GM18511 (cell line): ENCODE results near the gene RAMP2.

Experiments used
- ATAC-seq: cut with Tn5 transposase; IDR thresholded peaks from one replicate; pipeline ENCODE4 v1.9.1; 2021; ENCODE audit warnings: mild to moderate bottlenecking, moderate library complexity; ENCODE audit not compliant: unreplicated experiment

RAMP2 gene

DNA sequence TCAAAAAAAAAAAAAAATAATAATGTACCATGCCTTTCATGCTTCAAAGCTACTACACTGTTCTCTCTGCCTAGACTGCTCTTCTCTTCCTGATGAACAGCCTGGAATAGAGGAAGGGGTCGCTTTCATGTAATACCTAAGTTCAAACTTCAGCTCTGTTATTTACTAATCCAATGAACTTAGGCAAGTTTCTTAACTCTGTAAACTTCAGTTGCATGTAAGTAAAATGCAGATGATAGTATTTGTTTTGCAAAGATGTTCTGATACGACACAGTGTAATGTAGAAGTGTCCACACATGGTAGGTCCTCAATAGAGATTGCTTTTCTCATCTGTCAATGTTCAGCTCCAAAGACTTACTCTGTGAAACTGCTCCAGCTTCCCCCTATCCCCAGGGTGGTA, 30.9 kb downstream of the RAMP2 start:
- ATAC-seq = no peak

GRCh38 chr17:42792545-42792944, 31.5 kb downstream of the RAMP2 start:
- no peak for ATAC-seq

- ATAC-seq = no peak
These were observed 34.0 kb downstream of the RAMP2 start for GRCh38 chr17:42795061-42795460.

DNA sequence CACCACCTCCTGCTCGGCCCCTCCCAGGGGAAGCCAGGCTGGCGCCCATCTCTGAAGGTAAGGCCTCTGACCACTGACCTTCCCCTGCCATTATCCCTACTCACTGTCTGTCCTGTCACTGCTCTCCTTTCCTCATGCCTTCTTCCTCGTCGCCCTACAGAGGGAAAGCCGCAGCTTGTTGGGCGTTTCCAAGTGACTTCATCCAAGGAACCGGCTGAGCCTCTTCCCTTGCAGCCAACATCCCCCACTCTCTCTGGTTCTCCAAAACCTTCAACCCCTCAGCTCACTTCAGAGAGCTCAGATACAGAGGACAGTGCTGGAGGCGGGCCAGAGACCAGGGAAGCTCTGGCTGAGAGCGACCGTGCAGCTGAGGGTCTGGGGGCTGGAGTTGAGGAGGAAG, 34.4 kb downstream of the RAMP2 start:
- ATAC-seq = no peak

- ATAC-seq = no peak
These were observed 35.2 kb downstream of the RAMP2 start for GRCh38 chr17:42796066-42796758.

GRCh38 chr17:42797067-42798007, 36.3 kb downstream of the RAMP2 start:
- no peak for ATAC-seq

GRCh38 chr17:42798011-42798382, 37.0 kb downstream of the RAMP2 start:
- ATAC-seq = no peak

DNA sequence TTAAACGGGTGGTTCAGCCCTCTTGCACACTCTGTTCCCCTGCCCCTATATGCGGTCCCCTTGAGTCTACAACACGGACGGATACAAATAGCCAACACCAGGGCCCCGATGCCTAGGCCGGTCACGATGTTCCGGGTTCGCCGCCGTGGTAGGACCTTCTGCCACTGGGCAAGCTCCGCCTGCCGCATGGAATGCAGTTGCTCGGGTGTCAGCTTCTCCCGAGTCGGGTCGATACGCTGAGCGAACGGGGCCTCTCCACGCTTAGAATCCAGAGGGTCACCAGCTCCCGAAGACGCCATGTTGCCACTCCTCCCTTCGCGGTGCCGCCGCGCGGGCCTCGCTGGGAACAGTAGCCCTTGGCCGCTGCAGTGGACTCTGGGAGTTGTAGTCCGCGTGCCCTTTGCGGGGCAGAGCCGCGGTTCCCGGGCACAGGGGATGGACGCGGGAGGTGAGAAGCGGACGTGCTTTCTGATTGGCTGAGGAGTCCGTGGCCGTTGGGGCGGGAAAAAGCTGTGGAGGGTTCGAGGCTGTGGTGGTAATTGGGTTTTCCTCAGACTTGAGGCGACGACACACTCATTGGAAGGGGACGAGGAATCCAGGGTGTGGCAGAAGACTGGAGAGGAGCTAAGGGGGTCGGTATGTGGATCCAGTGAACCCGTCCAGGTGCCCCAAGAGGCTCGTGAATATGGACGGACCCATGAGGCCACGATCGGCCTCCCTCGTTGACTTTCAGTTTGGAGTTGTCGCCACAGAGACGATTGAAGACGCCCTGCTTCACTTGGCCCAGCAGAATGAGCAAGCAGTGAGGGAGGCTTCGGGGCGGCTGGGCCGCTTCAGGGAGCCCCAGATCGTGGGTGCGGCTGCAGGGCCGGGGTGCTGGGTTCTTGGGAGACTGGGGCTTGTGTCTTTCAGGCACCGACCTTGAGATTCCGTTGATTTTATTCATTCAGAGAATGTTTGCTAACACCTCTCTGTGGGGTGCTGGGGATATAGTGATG, 37.7 kb downstream of the RAMP2 start, which contains the start of the genes CNTD1 and COA3:
Gene CNTD1 (plus strand): TSS at position 479 of the 998 bp plus-strand sequence. CDS start 207 bp downstream, at position 686.
Gene COA3 (minus strand): TSS at position 322 of the 998 bp plus-strand sequence. CDS start 23 bp downstream, at position 299.
- ATAC-seq = peak; percentile 81

DNA sequence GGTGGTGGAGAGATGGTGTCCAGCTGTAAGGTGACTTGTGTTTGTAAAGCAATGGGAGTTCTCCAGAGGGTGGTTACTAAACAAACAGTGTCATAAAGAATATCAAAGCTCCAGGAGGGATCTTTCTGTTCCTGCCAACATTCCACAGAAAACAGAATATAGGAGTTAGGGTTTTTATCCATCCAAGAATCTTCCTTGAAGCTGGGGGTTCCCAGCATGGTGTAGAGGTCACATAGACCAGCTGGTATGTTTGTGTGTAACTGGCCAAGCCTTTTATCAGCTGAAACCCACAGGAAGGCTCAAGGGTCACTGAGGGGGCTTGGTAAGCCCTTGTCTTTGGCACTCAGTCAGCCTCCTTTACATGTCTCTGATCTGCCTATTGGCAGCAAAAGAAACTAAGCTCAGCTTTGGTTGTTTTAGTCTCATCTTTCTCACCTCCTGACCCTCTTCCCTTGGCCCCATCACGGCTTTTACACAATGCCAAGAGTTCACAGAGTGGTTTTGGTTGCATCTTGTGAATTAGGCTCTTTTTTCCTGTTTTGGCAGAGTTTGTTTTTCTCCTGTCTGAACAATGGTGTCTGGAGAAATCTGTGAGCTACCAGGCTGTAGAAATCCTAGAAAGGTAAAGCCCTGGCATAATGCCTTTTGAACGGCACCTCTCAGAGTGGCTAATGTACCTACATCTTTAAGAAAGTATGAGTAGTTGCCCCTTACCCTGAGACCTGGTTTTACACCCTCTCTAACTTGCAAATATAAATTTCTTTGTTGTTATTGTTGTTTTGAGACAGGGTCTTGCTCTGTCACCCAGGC, 42.3 kb downstream of the RAMP2 start:
- no peak for ATAC-seq

- ATAC-seq = no peak
These were observed 43.9 kb downstream of the RAMP2 start for GRCh38 chr17:42804918-42805367.

DNA sequence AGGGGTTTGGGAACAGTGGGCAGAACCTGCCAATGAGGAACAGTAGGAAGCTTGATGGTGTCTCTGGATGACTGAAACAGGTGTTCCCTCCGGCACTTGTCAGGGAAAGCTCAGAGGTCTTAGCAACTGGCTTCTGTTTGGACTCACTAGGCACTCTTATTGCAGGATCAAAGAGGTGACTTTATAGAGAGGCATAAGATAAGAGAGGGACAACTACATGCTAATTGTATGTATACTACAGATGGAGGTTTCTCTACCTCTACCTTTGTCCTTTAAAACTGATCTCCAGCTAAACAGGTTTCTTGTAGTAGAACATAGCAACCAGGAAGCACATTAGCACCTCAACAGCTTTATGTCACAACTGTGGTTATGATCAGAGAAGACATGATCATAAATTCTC, 45.2 kb downstream of the RAMP2 start:
- no peak for ATAC-seq

DNA sequence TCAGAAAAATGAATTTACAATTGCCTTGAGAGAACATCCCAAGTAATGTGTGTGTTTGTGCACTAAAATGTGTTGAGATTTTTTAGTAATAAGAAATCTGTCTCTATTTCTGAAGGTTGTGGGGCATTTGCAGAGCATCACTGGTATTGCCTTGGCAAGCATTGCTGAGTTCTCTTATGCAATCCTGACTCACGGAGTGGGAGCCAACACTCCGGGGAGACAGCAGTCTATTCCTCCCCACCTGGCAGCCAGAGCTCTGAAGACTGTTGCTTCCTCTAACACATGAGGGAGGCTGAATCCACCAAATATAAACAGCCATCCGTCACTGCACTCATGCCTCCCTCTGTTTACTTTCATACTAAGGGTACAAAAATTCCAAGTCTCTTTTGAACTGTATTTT, 48.2 kb downstream of the RAMP2 start:
- no peak for ATAC-seq
